DOHH2 (cell line): ENCODE measurements around the gene IL1RN.

Source experiments
- H3F3A ChIP-seq: fragments of 200-600 bp; sonication (generic), shearing (Covaris generic); 2 replicates; pipeline ENCODE4 v1.6.0; 2016; ENCODE audit warnings: antibody characterized with exemption, mild to moderate bottlenecking; ENCODE audit not compliant: control insufficient read depth, insufficient read depth
- H3K27ac ChIP-seq: fragments of 200-600 bp; sonication (generic); 2 replicates; pipeline ENCODE4 v1.5.1; 2014; ENCODE audit warnings: low read depth, mild to moderate bottlenecking, low read length, moderate library complexity
- H3K27me3 ChIP-seq: fragments of 200-600 bp; sonication (generic); 2 replicates; pipeline ENCODE4 v1.6.1; 2014; ENCODE audit warnings: mild to moderate bottlenecking, low read length, mixed read lengths; ENCODE audit not compliant: control insufficient read depth
- H3K36me3 ChIP-seq: fragments of 200-600 bp; sonication (generic); 2 replicates; pipeline ENCODE4 v1.6.1; 2014; ENCODE audit warnings: mild to moderate bottlenecking, low read length, moderate library complexity, mixed read lengths; ENCODE audit not compliant: control insufficient read depth
- H3K4me1 ChIP-seq: fragments of 200-600 bp; sonication (generic); 2 replicates; pipeline ENCODE4 v1.6.1; 2014; ENCODE audit warnings: mild to moderate bottlenecking, low read length, mixed read lengths; ENCODE audit not compliant: control insufficient read depth
- H3K4me2 ChIP-seq: fragments of 200-600 bp; sonication (generic); 2 replicates; pipeline ENCODE4 v1.6.0; 2014; ENCODE audit warnings: mild to moderate bottlenecking, low read length, moderate library complexity
- H3K4me3 ChIP-seq: fragments of 200-600 bp; sonication (generic); 2 replicates; pipeline ENCODE4 v1.5.1; 2014; ENCODE audit warnings: mild to moderate bottlenecking, low read length, mixed read lengths
- H3K79me2 ChIP-seq: fragments of 200-600 bp; sonication (generic); 2 replicates; pipeline ENCODE4 v1.6.1; 2014; ENCODE audit warnings: mild to moderate bottlenecking, low read length, mixed read lengths; ENCODE audit not compliant: control insufficient read depth
- H3K9me2 ChIP-seq: fragments of 200-600 bp; sonication (generic); replicated peaks from 2 replicates; pipeline ENCODE4 v1.6.1; 2014; ENCODE audit warnings: mild to moderate bottlenecking, low read length, mixed read lengths; ENCODE audit not compliant: control insufficient read depth
- H3K9me3 ChIP-seq: fragments of 200-600 bp; sonication (generic); 2 replicates; pipeline ENCODE4 v1.6.1; 2014; ENCODE audit warnings: antibody characterized with exemption, low read length, mixed read lengths; ENCODE audit not compliant: control insufficient read depth, insufficient read depth
- H4K20me1 ChIP-seq: fragments of 200-600 bp; sonication (generic); 2 replicates; pipeline ENCODE4 v1.6.0; 2014; ENCODE audit warnings: low read depth, mild to moderate bottlenecking, antibody characterized with exemption, low read length, moderate library complexity; ENCODE audit not compliant: control insufficient read depth, insufficient read depth
- EZH2phosphoT487 ChIP-seq: fragments of 200-600 bp; sonication (generic); IDR thresholded peaks from 2 replicates; pipeline ENCODE4 v1.6.1; 2017; ENCODE audit warnings: borderline replicate concordance, mild to moderate bottlenecking, antibody characterized with exemption, low read length, moderate library complexity, mixed read lengths
- TF ChIP-seq, protein P1 (sequence below): fragments of 200-600 bp; sonication (generic); IDR thresholded peaks from one replicate; pipeline ENCODE4 v1.5.1; 2014; ENCODE audit warnings: antibody characterized with exemption, mild to moderate bottlenecking, low read depth, low read length; ENCODE audit not compliant: poor library complexity, severe bottlenecking

The IL1RN gene

DNA sequence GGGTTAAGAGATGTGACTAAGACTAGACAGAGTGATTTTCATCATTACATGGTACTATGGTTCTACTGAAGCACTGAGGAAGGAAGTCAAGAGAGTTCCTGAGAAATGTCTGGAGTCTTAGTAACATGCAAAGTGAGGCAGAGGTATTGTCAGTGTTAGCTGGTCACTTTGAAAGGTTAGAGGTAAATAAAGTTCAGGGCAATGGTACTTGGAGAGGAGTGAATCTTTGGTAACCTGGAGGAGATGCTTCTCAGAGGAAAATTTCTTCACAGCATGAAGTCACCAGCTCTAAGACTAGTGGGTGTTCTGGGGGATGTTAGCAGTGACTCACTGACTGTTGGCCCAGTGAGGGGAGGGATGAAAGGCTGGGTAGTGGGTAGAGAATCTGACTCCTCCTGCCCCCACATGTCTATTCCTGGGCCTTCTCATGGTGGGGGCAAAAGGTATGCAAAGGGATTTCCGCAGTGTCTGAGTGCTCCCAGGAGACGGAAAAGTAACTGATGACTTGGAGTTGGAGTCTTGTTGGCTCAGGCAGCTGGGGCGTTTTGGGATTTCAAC lies 23.3 kb upstream of the IL1RN start:
- Histone ChIP-seq H3K9me2 (no peaks in the 10 kb centered on the region), H3K27ac (no peak overlapping the region), H3K9me3 (no peaks in the 10 kb centered on the region), H3K27me3 (peaks cover 11% of the 10 kb centered on the region), H3K79me2 (no peaks in the 10 kb centered on the region), H3K36me3 (no peaks in the 10 kb centered on the region), H3K4me2 (no peak overlapping the region), H3K4me3 (no peak overlapping the region), H4K20me1 (no peaks in the 10 kb centered on the region), H3K4me1 (no peaks in the 10 kb centered on the region), H3F3A (no peaks in the 10 kb centered on the region)
- no peak for TF ChIP-seq EZH2phosphoT487
- TF ChIP-seq, protein P1, sequence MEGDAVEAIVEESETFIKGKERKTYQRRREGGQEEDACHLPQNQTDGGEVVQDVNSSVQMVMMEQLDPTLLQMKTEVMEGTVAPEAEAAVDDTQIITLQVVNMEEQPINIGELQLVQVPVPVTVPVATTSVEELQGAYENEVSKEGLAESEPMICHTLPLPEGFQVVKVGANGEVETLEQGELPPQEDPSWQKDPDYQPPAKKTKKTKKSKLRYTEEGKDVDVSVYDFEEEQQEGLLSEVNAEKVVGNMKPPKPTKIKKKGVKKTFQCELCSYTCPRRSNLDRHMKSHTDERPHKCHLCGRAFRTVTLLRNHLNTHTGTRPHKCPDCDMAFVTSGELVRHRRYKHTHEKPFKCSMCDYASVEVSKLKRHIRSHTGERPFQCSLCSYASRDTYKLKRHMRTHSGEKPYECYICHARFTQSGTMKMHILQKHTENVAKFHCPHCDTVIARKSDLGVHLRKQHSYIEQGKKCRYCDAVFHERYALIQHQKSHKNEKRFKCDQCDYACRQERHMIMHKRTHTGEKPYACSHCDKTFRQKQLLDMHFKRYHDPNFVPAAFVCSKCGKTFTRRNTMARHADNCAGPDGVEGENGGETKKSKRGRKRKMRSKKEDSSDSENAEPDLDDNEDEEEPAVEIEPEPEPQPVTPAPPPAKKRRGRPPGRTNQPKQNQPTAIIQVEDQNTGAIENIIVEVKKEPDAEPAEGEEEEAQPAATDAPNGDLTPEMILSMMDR = no peak

DNA sequence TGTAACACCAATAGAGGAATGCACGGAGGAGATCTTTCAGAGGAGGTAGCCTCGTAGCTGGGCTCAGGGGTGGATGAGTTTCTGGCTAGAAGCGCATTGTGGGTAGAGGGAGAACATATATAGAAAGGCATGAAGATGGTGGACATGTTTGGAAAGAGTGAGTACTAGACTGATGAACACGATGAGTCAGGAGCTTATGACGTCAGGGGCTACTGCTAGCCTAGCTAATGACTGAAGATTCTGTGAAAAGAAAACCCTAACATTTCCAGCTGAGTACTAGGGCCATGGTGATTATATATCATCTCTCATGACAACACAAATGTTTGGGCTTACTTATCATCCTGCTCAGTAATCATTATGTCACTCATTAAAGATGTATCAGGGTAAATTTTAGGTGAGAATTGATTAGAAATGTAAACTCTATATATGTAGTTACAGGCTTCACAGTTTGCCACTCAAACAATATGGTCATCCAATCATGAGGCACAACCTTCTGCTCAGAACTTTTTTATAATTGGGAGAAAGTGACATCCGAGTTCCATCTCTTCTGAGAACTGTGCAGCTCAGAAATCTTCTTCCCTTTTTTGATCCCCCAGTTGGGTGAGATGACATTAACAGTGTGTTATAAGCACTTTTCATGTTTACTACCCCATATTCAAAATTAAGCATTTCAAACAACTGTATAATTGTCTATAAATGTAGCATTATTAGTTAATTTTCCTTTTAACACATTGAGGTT lies 22.2 kb upstream of the IL1RN start:
- no peaks in the 10 kb centered on the region for H3K4me1 ChIP-seq
- H3K79me2 ChIP-seq = no peaks in the 10 kb centered on the region
- H3K9me2 ChIP-seq = no peaks in the 10 kb centered on the region
- H3K27me3 ChIP-seq = peaks cover 18% of the 10 kb centered on the region
- H3K9me3 ChIP-seq = no peaks in the 10 kb centered on the region
- no peaks in the 10 kb centered on the region for H4K20me1 ChIP-seq
- no peaks in the 10 kb centered on the region for H3F3A ChIP-seq
- no peak overlapping the region for H3K4me3 ChIP-seq
- H3K36me3 ChIP-seq = no peaks in the 10 kb centered on the region
- TF ChIP-seq, protein P1 = no peak
- no peak for TF ChIP-seq EZH2phosphoT487
- no peak overlapping the region for H3K27ac ChIP-seq
- no peak overlapping the region for H3K4me2 ChIP-seq

DNA sequence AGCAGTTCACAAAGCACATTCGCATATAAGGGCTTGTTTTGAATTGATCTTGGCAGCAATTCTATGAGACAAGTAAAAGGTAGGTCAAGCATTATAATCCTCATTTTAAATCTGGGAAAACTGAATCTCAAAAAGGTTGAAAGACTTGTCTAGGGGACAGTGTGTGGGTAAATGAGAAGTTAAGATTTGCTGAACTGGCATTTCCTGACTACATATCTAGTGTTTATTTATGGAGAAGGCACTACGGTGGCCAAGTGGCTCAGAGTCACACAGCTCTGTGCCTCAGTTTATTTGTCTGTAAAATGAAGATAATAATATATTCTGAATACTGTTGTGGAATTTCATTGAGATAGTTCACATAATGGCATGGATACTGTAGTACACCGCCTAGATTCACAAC lies 16.3 kb upstream of the IL1RN start:
- no peaks in the 10 kb centered on the region for H3K9me3 ChIP-seq
- H3K4me2 ChIP-seq = no peak overlapping the region
- no peaks in the 10 kb centered on the region for H4K20me1 ChIP-seq
- peaks cover 2% of the 10 kb centered on the region for H3K4me1 ChIP-seq
- no peak overlapping the region for H3K4me3 ChIP-seq
- no peaks in the 10 kb centered on the region for H3K79me2 ChIP-seq
- peaks cover 41% of the 10 kb centered on the region for H3K27me3 ChIP-seq
- no peaks in the 10 kb centered on the region for H3K36me3 ChIP-seq
- TF ChIP-seq EZH2phosphoT487 = no peak
- TF ChIP-seq, protein P1 = no peak
- H3F3A ChIP-seq = no peaks in the 10 kb centered on the region
- no peaks in the 10 kb centered on the region; the same call in 1 of the 2 replicates for H3K9me2 ChIP-seq
- no peak overlapping the region for H3K27ac ChIP-seq
